Suppressor macrophage treated with lipopolysaccharide for 4 hours (primary cell): ENCODE measurements around the gene BABAM2.

Experiments
- DNase-seq: peaks from one replicate; pipeline ENCODE4 v3.0.0-alpha.2; 2020

Gene BABAM2

GRCh38 chr2:28294451-28294850, 403.9 kb downstream of the BABAM2 start:
- DNase-seq: no peak

- peak; percentile 65 for DNase-seq
These were observed 405.7 kb downstream of the BABAM2 start for GRCh38 chr2:28296243-28296642.

- peak; percentile 41 for DNase-seq
These were observed 406.4 kb downstream of the BABAM2 start for GRCh38 chr2:28296904-28297303.

GRCh38 chr2:28297531-28297930, 407.0 kb downstream of the BABAM2 start:
- no peak for DNase-seq

- DNase-seq: no peak
These were observed 407.9 kb downstream of the BABAM2 start for GRCh38 chr2:28298406-28298805.

GRCh38 chr2:28300485-28301341, 410.2 kb downstream of the BABAM2 start:
- DNase-seq: no peak

GRCh38 chr2:28305202-28305601, 414.7 kb downstream of the BABAM2 start:
- no peak for DNase-seq

- no peak for DNase-seq
These were observed 419.6 kb downstream of the BABAM2 start for GRCh38 chr2:28310107-28310506.

- no peak for DNase-seq
These were observed 421.2 kb downstream of the BABAM2 start for GRCh38 chr2:28311660-28312249.

GRCh38 chr2:28312307-28313219, 422.0 kb downstream of the BABAM2 start:
- no peak for DNase-seq

GRCh38 chr2:28313220-28313784, 422.8 kb downstream of the BABAM2 start:
- no peak for DNase-seq

GRCh38 chr2:28314968-28315367, 424.4 kb downstream of the BABAM2 start:
- no peak for DNase-seq

- no peak for DNase-seq
These were observed 426.2 kb downstream of the BABAM2 start for GRCh38 chr2:28316546-28317335.

- no peak for DNase-seq
These were observed 426.9 kb downstream of the BABAM2 start for GRCh38 chr2:28317390-28317789.

GRCh38 chr2:28318023-28318422, 427.5 kb downstream of the BABAM2 start:
- no peak for DNase-seq

GRCh38 chr2:28318462-28319117, 428.1 kb downstream of the BABAM2 start:
- no peak for DNase-seq

- no peak for DNase-seq
These were observed 428.8 kb downstream of the BABAM2 start for GRCh38 chr2:28319118-28320008.

GRCh38 chr2:28320009-28320365, 429.5 kb downstream of the BABAM2 start:
- DNase-seq: no peak

- DNase-seq: no peak
These were observed 429.8 kb downstream of the BABAM2 start for GRCh38 chr2:28320371-28320770.

- no peak for DNase-seq
These were observed 430.9 kb downstream of the BABAM2 start for GRCh38 chr2:28321426-28321825.

- no peak for DNase-seq
These were observed 431.5 kb downstream of the BABAM2 start for GRCh38 chr2:28322051-28322450.
